Prostate gland (tissue), 2 donors: ENCODE measurements around the gene WNT3A.

Source experiments
- CTCF ChIP-seq, 4 experiments: fragments of 200-600 bp in 2 of 4; fragments of 450-650 bp in 2 of 4; sonication (generic) in 2 of 4; IDR thresholded peaks; 1 replicate in 3 of 4; 2 replicates in 1 of 4; pipeline ENCODE4 v1.5.1; 2016 to 2019; ENCODE audit warnings: antibody characterized with exemption in 4 of 4, mild to moderate bottlenecking in 2 of 4, moderate library complexity in 2 of 4
- POLR2A ChIP-seq: fragments of 450-650 bp; IDR thresholded peaks from one replicate; pipeline ENCODE4 v1.6.1; 2016; ENCODE audit warnings: antibody characterized with exemption, mild to moderate bottlenecking

GRCh38 chr1:228082214-228082917 is 75.6 kb downstream of the WNT3A start, which contains the start of gene ARF1:
- peak; percentile 91 for TF ChIP-seq POLR2A
- TF ChIP-seq CTCF (IDR thresholded peaks at IDR 0.05) = peak in 3 of 4 experiments; percentile 30 to 66 (median 57)
